Lower leg skin (tissue), 4 donors: ENCODE results near the gene PRF1. TPM values are rescaled to one million over a fixed set of nuclear protein-coding genes. Genes with fewer than 3 reads are reported as not detected.

Source experiments
- DNase-seq, 2 donors: peaks; one replicate each; pipeline ENCODE4 v3.0.0-alpha.2; 2019; ENCODE audit warnings: low spot score in 2 of 2
- H3K4me3 ChIP-seq: fragments of 200-600 bp; sonication (generic); 2 replicates; pipeline ENCODE4 v1.5.1; 2017; ENCODE audit warnings: mild to moderate bottlenecking, low read depth; ENCODE audit not compliant: poor library complexity, severe bottlenecking
- POLR2A ChIP-seq, 2 donors: fragments of 450-650 bp; IDR thresholded peaks; one replicate each; pipeline ENCODE4 v1.6.1; 2016 to 2017; ENCODE audit warnings: antibody characterized with exemption in 2 of 2, mild to moderate bottlenecking in 1 of 2, moderate library complexity in 1 of 2
- WGBS, 2 donors: methylation state at CpG; one replicate each; pipeline ENCODE4 v1.1.5; 2018; 5-methylcytosine and 5-hydroxymethylcytosine counted together
- intact Hi-C: fragments of 100-400 bp; cut with DNase I; formaldehyde crosslinking; loops from one replicate; pipeline ENCODE4 v1.15.0; 2023; ENCODE audit warnings: low total_unique reads
- total RNA-seq, 4 donors: library from RNA; depleted of rRNA; stranded (reverse); fragments of >200 nt; gene quantifications; one replicate each; pipeline ENCODE4 v1.1.0, GENCODE V29; 2016
- TF ChIP-seq, protein P1 (sequence below), 3 donors: fragments of 450-650 bp; IDR thresholded peaks; one replicate each; pipeline ENCODE4 v1.5.1; 2016; ENCODE audit warnings: antibody characterized with exemption in 3 of 3, mild to moderate bottlenecking in 3 of 3, moderate library complexity in 2 of 3

PRF1 gene
- total RNA-seq, 4 donors from 2014 or later, result 0.36 to 1.4 (median 1.1) TPM

DNA sequence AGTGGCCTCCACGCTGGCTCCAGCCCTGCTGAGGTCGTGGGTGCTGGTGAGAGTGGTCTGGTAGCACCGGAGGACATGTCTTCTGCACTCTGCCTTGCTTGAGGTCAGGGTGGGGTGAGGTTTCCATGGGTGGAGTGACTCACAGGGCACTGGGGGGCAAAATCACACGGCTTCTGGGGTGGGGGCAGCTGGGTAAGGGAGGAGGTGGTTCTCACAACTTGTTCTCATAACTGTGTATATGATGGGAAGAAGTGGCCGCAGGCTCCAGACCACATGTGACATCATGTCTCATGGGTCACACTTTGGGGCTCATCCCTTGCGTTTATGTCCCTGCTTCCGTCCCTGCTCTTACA lies 884 bp upstream of the PRF1 start:
- peak; percentile 10 to 81 for DNase-seq
- no peak overlapping the region for H3K4me3 ChIP-seq
- 80% methylated on average over 7 of the region's 7 CpGs for WGBS, 2 donors
- no peak for TF ChIP-seq POLR2A (IDR thresholded peaks at IDR 0.05)
- TF ChIP-seq, protein P1, sequence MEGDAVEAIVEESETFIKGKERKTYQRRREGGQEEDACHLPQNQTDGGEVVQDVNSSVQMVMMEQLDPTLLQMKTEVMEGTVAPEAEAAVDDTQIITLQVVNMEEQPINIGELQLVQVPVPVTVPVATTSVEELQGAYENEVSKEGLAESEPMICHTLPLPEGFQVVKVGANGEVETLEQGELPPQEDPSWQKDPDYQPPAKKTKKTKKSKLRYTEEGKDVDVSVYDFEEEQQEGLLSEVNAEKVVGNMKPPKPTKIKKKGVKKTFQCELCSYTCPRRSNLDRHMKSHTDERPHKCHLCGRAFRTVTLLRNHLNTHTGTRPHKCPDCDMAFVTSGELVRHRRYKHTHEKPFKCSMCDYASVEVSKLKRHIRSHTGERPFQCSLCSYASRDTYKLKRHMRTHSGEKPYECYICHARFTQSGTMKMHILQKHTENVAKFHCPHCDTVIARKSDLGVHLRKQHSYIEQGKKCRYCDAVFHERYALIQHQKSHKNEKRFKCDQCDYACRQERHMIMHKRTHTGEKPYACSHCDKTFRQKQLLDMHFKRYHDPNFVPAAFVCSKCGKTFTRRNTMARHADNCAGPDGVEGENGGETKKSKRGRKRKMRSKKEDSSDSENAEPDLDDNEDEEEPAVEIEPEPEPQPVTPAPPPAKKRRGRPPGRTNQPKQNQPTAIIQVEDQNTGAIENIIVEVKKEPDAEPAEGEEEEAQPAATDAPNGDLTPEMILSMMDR (IDR thresholded peaks at IDR 0.05), result no peak
- intact Hi-C loops, result no loop called here

DNA sequence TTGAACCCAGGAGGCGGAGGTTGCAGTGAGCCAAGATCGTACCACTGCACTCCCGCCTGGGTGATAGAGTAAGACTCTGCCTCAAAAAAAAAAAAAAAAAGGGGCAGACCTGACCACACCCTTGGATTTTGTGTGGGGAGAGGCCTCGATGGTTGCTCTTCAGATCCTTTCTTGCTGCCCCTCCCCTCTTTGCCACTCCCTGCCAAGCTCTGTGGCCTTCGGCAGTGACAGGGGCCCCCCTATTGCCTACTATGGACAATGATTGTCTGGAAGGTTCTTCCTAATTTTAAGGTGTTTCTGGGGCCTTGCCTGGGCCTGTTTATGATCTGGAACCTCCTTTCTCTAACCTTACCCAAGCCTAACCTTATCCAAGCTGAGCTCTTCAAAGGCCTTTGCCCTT lies 795 bp downstream of the PRF1 start:
- no peak for TF ChIP-seq POLR2A (IDR thresholded peaks at IDR 0.05)
- TF ChIP-seq, protein P1 (IDR thresholded peaks at IDR 0.05), result no peak
- no peak overlapping the region for H3K4me3 ChIP-seq
- intact Hi-C loops, result no loop called here

DNA sequence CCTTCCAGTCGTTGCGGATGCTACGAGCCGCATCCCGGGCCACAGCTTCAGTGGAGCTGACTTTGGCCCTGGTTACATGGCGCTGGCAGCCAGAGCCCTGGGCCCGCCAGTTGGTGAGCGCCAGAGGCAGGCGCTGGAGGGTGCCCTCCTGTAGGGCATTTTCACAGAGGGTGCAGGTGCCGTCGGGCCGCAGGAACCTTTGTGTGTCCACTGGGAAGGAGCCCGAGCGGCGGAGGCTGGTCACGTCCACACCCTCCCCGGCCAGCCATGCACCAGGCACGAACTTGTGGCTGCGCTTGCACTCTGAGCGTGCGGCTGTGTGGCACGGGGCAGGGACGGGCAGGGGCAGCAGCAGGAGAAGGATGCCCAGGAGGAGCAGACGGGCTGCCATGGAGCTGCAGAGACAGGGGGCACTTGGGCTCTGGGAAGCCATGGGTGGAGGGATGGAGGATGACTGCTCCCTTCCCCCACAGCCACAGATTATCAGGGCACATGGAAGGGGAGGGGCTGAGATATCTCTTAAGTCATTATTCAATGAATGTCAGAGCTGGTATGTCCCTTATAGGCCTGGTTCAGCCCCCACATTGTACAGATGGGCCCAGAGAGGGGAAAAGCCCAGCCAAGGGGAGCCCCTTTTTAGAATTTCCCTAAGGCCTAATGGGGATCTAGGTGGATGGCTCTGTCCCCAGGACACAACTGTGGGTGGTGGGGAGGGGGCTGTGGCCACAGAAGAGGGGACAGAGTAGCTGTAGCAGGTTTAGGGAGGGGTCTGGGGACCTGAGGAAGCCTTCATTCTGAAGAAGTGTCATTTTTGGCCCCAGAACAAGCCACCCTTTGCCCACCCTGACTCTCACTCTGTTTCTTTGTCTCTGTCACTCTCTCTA lies 1.8 kb downstream of the PRF1 start:
- DNase-seq, result peak; percentile 10 to 61
- WGBS, 2 donors, result 97 to 98% methylated on average over 17 to 20 of the region's 24 CpGs
- no peak for TF ChIP-seq POLR2A (IDR thresholded peaks at IDR 0.05)
- TF ChIP-seq, protein P1 (IDR thresholded peaks at IDR 0.05), result no peak

More for the DNA sequence above, 795 bp downstream of the PRF1 start:
- DNase-seq, result peak in 1 of 2 donors; percentile 15
- WGBS, 2 donors, result 70 to 87% methylated on average over 5 of the region's 5 CpGs

DNA sequence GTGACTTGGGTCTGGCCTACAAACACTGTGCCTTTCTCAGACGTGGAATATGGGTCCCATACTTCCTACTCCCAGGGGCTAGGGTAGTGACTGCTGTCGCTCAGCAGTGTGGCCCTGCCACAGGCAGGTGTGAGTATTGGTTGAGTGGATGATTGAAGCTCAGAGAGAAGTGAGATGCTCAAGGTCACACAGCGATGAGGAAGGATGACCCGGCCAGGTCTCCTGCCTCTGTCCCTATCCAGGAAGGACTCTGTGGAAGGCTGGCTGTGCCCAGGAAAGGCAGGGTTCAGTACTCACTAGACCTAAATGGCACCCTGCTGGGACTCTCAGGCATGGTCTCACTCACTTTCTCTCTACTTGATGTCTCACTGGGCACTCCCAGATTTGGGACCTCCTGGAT lies 2.8 kb downstream of the PRF1 start:
- TF ChIP-seq, protein P1 (IDR thresholded peaks at IDR 0.05), result no peak
- TF ChIP-seq POLR2A (IDR thresholded peaks at IDR 0.05), result no peak
- intact Hi-C loops, result no loop called here
- DNase-seq, result peak; percentile 3 to 66
- no peak overlapping the region for H3K4me3 ChIP-seq
- WGBS, 2 donors, result 94 to 98% methylated on average over 4 of the region's 4 CpGs

More for the DNA sequence above, 1.8 kb downstream of the PRF1 start:
- no peak overlapping the region for H3K4me3 ChIP-seq
- intact Hi-C loops, result no loop called here

DNA sequence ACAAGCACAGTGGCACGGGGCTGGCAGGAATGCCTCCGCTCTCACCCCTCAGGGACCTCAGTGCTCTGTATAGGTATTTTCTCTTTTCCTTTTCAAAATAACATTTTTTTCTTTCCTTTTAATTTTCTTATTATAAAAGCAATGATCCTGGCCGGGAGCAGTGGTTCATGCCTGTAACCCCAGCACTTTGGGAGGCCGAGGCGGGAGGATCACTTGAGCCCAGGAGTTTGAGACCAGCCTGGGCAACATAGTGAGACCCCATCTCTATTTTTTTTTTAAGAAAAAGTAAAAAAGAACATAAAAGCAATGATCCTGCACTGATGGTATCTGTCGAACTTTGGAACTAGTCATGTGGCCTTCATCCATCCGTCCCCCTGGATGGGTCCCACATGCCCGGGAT lies 3.2 kb downstream of the PRF1 start:
- 97% methylated on average over 8 of the region's 8 CpGs for whole genome bisulfite sequencing, 2 donors

More for the DNA sequence above, 3.2 kb downstream of the PRF1 start:
- intact Hi-C loops, result no loop called here
- peak in 1 of 2 donors; percentile 0 for DNase-seq
- TF ChIP-seq, protein P1 (IDR thresholded peaks at IDR 0.05), result no peak
- TF ChIP-seq POLR2A (IDR thresholded peaks at IDR 0.05), result no peak
- no peak overlapping the region for H3K4me3 ChIP-seq
